ENCODE data around the gene PURA. TPM values are rescaled to one million over a fixed set of nuclear protein-coding genes. Genes with fewer than 3 reads are reported as not detected.

PURA gene
- total RNA-seq, 1 experiment from 2014 or later = 3.6 TPM

GRCh38 chr5:140072812-140073211 is 41.1 kb upstream of the PURA start:
- H3K18ac ChIP-seq (ENCODE audit: insufficient read length, low read depth, low read length) = no peak overlapping the region
- DNase-seq = no peak
- no peak overlapping the region for H3K27ac Mint-ChIP-seq
- H3K4me2 ChIP-seq (ENCODE audit: insufficient read depth, insufficient read length, low read length) = no peak overlapping the region
- H4K8ac ChIP-seq (replicated peaks; ENCODE audit: insufficient read length, low read depth, low read length) = no peak overlapping the region
- no peaks in the 10 kb centered on the region for H3K4me1 ChIP-seq (ENCODE audit: insufficient read depth, low read length)
- no peak overlapping the region for H3K9ac ChIP-seq (ENCODE audit: extremely low read depth, insufficient read length, low read length)
- no peaks in the 10 kb centered on the region for H3K79me1 ChIP-seq (ENCODE audit: insufficient read depth, low read depth, low read length, poor library complexity, severe bottlenecking)
- TF ChIP-seq CTCF (conservative IDR thresholded peaks at IDR 0.05) = no peak
- no peak overlapping the region for H3K4ac ChIP-seq (ENCODE audit: low read depth, low read length)
- H3K4me1 Mint-ChIP-seq = no peaks in the 10 kb centered on the region
- H2BK20ac ChIP-seq (ENCODE audit: low read depth, low read length, poor library complexity, severe bottlenecking) = no peak overlapping the region
- no peak overlapping the region for H2BK15ac ChIP-seq (ENCODE audit: low read depth, low read length)
- no peak overlapping the region for H2BK5ac ChIP-seq (ENCODE audit: insufficient read length, low read length)
- no peaks in the 10 kb centered on the region for H3K23me2 ChIP-seq (ENCODE audit: insufficient read length, low read depth, low read length, poor library complexity, severe bottlenecking)
- H3K36me3 Mint-ChIP-seq (ENCODE audit: insufficient read depth in 1 of 3, low read depth in 3 of 3) = no peaks in the 10 kb centered on the region
- no peak overlapping the region for H3K27ac ChIP-seq (ENCODE audit: insufficient read length, low read depth, low read length)
- H3K9me3 Mint-ChIP-seq = no peaks in the 10 kb centered on the region
- no peak overlapping the region for H2BK12ac ChIP-seq (ENCODE audit: insufficient read length, low read depth, low read length)
- no peak overlapping the region for H4K5ac ChIP-seq (ENCODE audit: insufficient read length, low read depth, low read length)
- H3K4me3 Mint-ChIP-seq = no peak overlapping the region
- H3K79me2 ChIP-seq (ENCODE audit: insufficient read depth, low read length) = no peaks in the 10 kb centered on the region
- H4K20me1 ChIP-seq (ENCODE audit: control insufficient read depth, insufficient read depth, insufficient read length) = no peaks in the 10 kb centered on the region
- H2AFZ ChIP-seq (ENCODE audit: low read length) = no peak overlapping the region
- H3K27me3 ChIP-seq (ENCODE audit: insufficient read depth, low read length) = no peaks in the 10 kb centered on the region
- H3K27me3 Mint-ChIP-seq (ENCODE audit: low read depth) = peaks cover 50% of the 10 kb centered on the region
- no peak overlapping the region for H3K56ac ChIP-seq (ENCODE audit: insufficient read length, low read depth, low read length)
- no peak overlapping the region for H3K14ac ChIP-seq (ENCODE audit: insufficient read depth, low read length)
- no peak overlapping the region for H2BK120ac ChIP-seq (ENCODE audit: low read depth, low read length, poor library complexity, severe bottlenecking)
- no peak overlapping the region for H3K23ac ChIP-seq (ENCODE audit: insufficient read length, low read depth, low read length)
- no peaks in the 10 kb centered on the region for H3K9me3 ChIP-seq (ENCODE audit: control insufficient read depth, low read depth, low read length)
- no peak overlapping the region for H2AK5ac ChIP-seq (ENCODE audit: insufficient read length, low read length)
- H3T11ph ChIP-seq (ENCODE audit: low read length) = no peak overlapping the region
- no CpG with 5 or more reads among the region's 10 CpGs for WGBS (ENCODE audit: extremely low coverage, insufficient read length, low lambda C conversion rate)
- no peak overlapping the region for H4K91ac ChIP-seq (ENCODE audit: insufficient read length, low read depth, low read length)
